C4-2B (cell line): ENCODE data around the gene SCAPER.

ENCODE experiments used
- H3K27ac ChIP-seq: fragments of 450-650 bp; 2 replicates; pipeline ENCODE4 v1.5.1; 2017
- ZFX ChIP-seq: fragments of 450-650 bp; IDR thresholded peaks from 2 replicates; pipeline ENCODE4 v1.6.1; 2017
- TF ChIP-seq, protein P1 (sequence below): fragments of 450-650 bp; conservative IDR thresholded peaks from 2 replicates; pipeline ENCODE4 v1.5.1; 2017; ENCODE audit warnings: mild to moderate bottlenecking

Gene SCAPER

DNA sequence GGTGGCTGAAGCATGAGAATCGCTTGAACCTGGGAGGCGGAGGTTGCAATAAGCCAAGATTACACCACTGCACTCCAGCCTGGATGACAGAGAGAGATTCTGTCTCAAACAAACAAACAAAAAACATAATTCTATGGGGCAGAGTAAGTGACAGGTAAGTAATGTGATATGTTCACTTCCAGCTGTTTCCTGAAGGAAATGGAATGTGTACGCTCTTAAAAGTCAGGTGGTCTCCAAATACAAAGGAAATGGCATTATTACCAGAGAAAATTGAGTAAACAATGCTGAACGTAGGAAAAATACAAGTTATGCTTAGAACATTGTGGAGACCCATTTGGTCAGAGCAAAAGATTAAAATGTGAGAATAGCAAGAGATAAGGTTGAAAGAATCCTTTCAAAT is 278.5 kb downstream of the SCAPER start:
- no peak overlapping the region for H3K27ac ChIP-seq
- TF ChIP-seq, protein P1, sequence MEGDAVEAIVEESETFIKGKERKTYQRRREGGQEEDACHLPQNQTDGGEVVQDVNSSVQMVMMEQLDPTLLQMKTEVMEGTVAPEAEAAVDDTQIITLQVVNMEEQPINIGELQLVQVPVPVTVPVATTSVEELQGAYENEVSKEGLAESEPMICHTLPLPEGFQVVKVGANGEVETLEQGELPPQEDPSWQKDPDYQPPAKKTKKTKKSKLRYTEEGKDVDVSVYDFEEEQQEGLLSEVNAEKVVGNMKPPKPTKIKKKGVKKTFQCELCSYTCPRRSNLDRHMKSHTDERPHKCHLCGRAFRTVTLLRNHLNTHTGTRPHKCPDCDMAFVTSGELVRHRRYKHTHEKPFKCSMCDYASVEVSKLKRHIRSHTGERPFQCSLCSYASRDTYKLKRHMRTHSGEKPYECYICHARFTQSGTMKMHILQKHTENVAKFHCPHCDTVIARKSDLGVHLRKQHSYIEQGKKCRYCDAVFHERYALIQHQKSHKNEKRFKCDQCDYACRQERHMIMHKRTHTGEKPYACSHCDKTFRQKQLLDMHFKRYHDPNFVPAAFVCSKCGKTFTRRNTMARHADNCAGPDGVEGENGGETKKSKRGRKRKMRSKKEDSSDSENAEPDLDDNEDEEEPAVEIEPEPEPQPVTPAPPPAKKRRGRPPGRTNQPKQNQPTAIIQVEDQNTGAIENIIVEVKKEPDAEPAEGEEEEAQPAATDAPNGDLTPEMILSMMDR, result no peak
- TF ChIP-seq ZFX, result no peak

DNA sequence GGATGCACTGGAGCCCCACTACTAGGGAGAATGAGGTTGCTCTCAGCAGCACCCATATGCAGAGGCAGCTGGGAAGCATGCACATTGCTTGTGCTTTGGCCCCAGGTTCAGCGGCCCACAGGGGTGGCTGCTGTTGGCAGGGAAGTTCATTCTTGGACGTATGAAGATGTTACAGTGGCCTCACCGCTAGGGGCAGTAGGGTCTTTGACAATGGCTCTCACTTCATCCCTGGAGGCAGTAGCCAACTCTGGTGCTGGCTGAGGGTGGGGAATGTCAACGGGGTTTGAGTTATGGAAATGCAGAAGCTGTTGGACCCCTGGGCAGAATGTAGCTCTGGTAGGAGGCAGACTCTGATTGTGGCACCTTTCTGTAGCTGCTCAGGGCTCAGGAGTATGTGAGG is 279.9 kb downstream of the SCAPER start:
- no peak overlapping the region for H3K27ac ChIP-seq
- TF ChIP-seq ZFX, result no peak
- TF ChIP-seq, protein P1, result no peak; the same call in 1 of the 2 replicates

DNA sequence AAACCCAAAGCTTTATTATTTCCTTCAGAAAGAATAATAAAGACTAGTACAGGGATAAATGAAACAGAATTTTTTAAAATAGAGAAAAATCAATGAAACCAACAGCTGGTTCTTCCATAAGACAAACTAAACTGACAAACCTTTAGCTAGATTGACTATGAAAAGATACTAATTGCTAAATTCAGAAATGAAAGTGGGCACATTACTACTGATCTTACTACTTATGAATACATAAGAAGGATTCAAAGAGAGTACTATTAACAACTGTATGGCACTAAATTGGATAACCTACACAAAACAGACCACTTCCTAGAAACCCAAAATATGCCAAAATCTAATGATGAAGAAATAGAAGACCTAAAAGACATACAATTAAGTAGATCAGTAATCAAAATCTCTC is 290.4 kb downstream of the SCAPER start:
- H3K27ac ChIP-seq, result no peak overlapping the region
- TF ChIP-seq ZFX, result no peak
- TF ChIP-seq, protein P1, result no peak

DNA sequence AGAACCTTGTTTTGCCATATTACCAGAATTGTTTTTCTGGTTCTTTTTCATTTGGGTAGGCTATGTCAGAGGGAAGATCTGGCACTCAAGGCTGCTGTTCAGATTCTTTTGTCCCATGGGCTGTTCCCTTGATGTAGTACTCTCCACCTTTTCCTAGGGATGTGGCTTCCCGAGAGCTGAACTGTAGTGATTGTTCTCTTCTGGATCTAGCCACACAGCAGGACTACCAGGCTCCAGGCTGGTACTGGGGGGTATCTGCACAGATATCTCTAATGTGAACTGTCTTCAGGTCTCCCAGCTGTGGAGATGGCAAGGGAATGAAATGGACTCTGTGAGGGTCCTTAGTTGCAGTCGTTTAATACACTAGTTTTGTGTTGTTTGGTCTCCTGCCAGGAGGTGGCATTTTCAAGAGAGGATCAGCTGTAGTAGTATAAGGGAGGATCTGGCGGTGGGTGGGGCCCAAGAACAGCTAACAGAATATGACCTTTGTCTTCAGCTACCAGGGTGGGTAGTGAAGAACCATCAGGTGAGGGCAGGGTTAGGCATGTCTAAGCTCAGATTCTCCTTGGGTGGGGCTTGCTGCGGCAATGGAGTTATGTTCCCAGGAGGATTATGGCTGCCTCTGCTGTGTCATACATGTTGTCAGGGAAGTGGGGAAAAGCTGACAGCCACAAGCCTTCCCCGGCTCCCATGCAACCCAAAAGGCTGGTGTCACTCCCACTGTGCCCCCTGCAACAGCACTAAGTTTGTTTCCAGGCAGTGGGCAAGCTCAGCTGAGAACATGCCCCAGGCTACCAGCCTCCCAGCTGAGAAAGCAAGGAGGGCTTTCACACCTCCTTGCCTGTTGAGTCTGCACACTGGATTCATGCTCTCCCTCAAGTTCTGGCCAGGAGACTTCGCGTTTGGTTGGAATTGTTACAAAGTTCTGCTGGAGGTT is 316.1 kb downstream of the SCAPER start:
- H3K27ac ChIP-seq, result no peak overlapping the region; the same call in 1 of the 2 replicates
- no peak for TF ChIP-seq ZFX
- TF ChIP-seq, protein P1, result no peak

DNA sequence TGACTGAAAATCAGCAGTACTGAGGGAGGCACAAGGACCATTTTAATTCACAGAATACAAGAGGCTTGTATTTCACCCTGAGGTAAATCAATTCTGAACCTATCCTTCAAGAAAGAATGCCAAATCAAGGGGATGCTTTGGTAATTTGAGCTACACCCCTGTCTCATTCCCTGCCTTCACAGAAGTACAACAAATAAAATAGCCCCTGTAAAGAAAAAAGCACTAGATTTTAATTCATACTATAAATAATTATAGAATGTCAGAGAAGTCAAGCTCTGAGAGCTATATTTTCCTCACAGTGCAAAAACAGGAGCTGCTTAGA is 319.6 kb downstream of the SCAPER start:
- H3K27ac ChIP-seq, result no peak overlapping the region
- TF ChIP-seq ZFX, result no peak
- TF ChIP-seq, protein P1, result no peak

DNA sequence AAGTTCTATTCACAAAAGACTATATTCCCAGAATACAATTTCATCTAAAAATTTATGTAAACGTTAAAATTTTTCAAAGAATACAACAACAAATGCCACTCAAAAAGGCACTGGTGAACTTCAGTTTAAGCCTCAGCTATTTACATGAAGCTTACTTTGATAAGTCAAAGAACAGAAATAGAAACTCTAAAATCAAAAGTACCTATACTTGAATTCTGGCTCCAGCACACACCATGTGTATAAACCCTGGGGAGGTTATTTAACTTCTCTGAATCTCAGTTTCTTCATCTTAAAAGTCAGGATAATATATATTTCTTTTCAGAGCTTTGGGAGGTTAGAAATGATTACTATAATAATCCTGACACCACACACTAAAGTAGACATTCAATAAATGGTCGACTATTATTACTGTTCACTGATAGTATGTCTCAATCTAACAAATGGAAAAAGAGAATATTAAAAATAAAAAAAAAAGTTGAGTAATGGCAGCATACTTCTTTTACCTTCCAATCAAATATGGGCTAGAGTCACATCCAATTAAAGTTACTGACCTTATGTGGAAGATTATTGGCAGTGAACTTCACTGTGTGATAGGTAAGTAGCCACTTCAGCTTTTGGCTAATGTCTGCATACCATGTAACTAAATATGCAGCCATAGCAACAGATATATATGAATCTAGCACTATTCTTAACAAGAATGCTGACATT is 320.1 kb downstream of the SCAPER start:
- no peak for TF ChIP-seq ZFX
- TF ChIP-seq, protein P1, result no peak
- H3K27ac ChIP-seq, result no peak overlapping the region

DNA sequence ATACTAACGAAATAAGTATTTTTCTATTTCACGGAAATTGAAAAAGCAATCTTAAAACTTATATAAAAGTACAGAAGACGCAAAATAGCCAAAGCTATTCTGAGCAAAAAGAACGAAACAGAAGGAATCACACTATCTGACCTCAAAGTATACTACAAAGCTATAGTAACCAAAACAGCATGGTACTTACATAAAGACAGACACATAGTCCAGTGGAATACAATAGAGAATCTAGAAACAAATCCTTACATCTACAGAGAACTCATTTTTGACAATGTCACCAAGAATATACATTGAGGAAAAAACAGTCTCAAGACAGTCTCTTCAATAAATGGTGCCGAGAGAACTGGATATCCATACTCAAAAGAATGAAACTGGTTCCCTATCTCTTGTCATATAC is 322.6 kb downstream of the SCAPER start:
- TF ChIP-seq, protein P1, result no peak
- no peak for TF ChIP-seq ZFX
- no peak overlapping the region for H3K27ac ChIP-seq
